ENCODE data around the gene CDK7. TPM values are rescaled to one million over a fixed set of nuclear protein-coding genes. Genes with fewer than 3 reads are reported as not detected.
"Not testable (repeated sequence)": the region's sequence is repeated elsewhere in the genome, so short reads cannot be mapped to it uniquely, and the experiment has no call there.

The CDK7 gene
- total and polyA plus RNA-seq, 2 donors = 32.1 to 47.1 TPM

GRCh38 chr5:69211200-69211599 lies 23.5 kb upstream of the CDK7 start:
- Histone ChIP-seq H3K4me1 (ENCODE audit: control insufficient read depth in 2 of 2, insufficient read depth in 2 of 2, low read length in 2 of 2) (no peaks in the 10 kb centered on the region), H3K36me3 (ENCODE audit: control insufficient read depth in 2 of 2, insufficient read depth in 2 of 2, low read length in 1 of 2) (peaks cover 0 to 7% of the 10 kb centered on the region in 2 donors), H3K27me3 (ENCODE audit: control insufficient read depth in 2 of 2, insufficient read depth in 1 of 2, low read length in 1 of 2) (no peaks in the 10 kb centered on the region), H3K9me3 (ENCODE audit: control insufficient read depth in 2 of 2, insufficient read depth in 1 of 2, low read length in 1 of 2) (no peaks in the 10 kb centered on the region), H3K27ac (ENCODE audit: low read depth in 1 of 2, low read length in 1 of 2) (no peak overlapping the region), H3K4me3 (ENCODE audit: low read length in 2 of 2) (no peak overlapping the region)
- 97% methylated on average over 2 of the region's 2 CpGs for WGBS
- DNase-seq (ENCODE audit: low read depth in 6 of 9, low spot score in 9 of 9) = no peak

DNA sequence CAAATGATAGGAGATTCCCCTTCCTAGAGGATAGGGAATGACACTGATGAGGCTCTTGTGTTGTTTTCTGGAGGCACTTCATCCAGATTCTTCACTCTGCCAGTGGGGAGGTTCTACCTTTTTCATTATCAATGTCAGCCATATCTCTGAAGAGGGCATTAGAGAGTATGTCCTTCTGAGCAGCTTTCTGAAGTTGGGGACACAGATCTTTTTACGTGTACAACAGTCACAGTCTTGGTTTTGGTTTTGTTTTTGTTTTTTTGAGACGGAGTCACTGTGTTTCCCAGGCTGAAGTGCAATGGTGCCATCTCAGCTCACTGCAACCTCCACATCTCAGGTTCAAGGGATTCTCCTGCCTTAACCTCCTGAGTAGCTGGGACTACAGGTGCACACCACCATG lies 22.7 kb upstream of the CDK7 start:
- Histone ChIP-seq H3K27ac (ENCODE audit: low read depth in 1 of 2, low read length in 1 of 2) (no peak overlapping the region), H3K4me3 (ENCODE audit: low read length in 2 of 2) (no peak overlapping the region), H3K27me3 (ENCODE audit: control insufficient read depth in 2 of 2, insufficient read depth in 1 of 2, low read length in 1 of 2) (no peaks in the 10 kb centered on the region), H3K9me3 (ENCODE audit: control insufficient read depth in 2 of 2, insufficient read depth in 1 of 2, low read length in 1 of 2) (no peaks in the 10 kb centered on the region), H3K4me1 (ENCODE audit: control insufficient read depth in 2 of 2, insufficient read depth in 2 of 2, low read length in 2 of 2) (no peaks in the 10 kb centered on the region), H3K36me3 (ENCODE audit: control insufficient read depth in 2 of 2, insufficient read depth in 2 of 2, low read length in 1 of 2) (peaks cover 0 to 7% of the 10 kb centered on the region in 2 donors)
- no peak for DNase-seq (ENCODE audit: low read depth in 6 of 9, low spot score in 9 of 9)
- 94% methylated on average over 2 of the region's 2 CpGs for WGBS

DNA sequence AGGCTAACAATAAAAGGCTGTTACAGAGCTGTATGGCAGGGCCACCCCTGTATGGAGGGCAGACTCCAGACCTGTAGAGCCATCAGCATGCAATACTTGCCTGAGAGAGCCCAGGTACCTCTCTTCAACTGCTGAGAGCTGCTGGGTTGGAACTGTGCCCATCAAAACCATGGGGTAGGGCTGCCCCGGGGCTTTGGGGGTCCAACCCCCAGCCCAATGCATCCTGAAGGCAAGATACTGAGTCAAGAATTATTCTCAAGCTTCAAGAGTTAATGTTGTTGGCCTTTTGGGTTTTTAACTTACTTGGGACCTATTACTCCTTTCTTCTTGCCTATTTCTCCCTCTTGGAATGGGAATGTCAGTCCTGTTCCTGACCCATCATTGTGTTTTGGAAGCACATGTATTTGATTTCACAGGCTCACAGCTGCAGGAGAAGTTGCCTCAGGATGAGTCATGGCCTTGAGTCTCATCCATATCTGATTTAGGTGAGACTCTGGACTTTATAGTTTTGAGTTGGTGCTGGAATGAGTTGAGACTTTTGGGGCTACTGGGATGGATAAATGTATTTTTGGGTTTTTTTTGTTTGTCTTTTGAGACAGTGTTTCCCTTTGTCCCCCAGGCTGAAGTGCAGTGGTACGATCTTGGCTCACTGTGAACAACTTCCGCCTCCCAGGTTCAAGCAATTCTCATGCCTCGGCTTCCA lies 21.0 kb upstream of the CDK7 start:
- no peaks in the 10 kb centered on the region for H3K9me3 ChIP-seq (ENCODE audit: control insufficient read depth in 2 of 2, insufficient read depth in 1 of 2, low read length in 1 of 2)
- H3K36me3 ChIP-seq (ENCODE audit: control insufficient read depth in 2 of 2, insufficient read depth in 2 of 2, low read length in 1 of 2) = peaks cover 0 to 7% of the 10 kb centered on the region in 2 donors
- no peak overlapping the region for H3K4me3 ChIP-seq (ENCODE audit: low read length in 2 of 2)
- 98% methylated on average over 4 of the region's 4 CpGs for WGBS
- no peak for DNase-seq (ENCODE audit: low read depth in 6 of 9, low spot score in 9 of 9)
- no peaks in the 10 kb centered on the region for H3K4me1 ChIP-seq (ENCODE audit: control insufficient read depth in 2 of 2, insufficient read depth in 2 of 2, low read length in 2 of 2)
- no peak overlapping the region for H3K27ac ChIP-seq (ENCODE audit: low read depth in 1 of 2, low read length in 1 of 2)
- H3K27me3 ChIP-seq (ENCODE audit: control insufficient read depth in 2 of 2, insufficient read depth in 1 of 2, low read length in 1 of 2) = no peaks in the 10 kb centered on the region

- Histone ChIP-seq H3K9me3 (ENCODE audit: control insufficient read depth in 2 of 2, insufficient read depth in 1 of 2, low read length in 1 of 2) (no peaks in the 10 kb centered on the region), H3K4me3 (ENCODE audit: low read length in 2 of 2) (peak overlapping the region; percentile 96 to 99), H3K27me3 (ENCODE audit: control insufficient read depth in 2 of 2, insufficient read depth in 1 of 2, low read length in 1 of 2) (no peaks in the 10 kb centered on the region), H3K27ac (ENCODE audit: low read depth in 1 of 2, low read length in 1 of 2) (peak overlapping the region in 1 of 2 donors; percentile 93), H3K4me1 (ENCODE audit: control insufficient read depth in 2 of 2, insufficient read depth in 2 of 2, low read length in 2 of 2) (no peaks in the 10 kb centered on the region), H3K36me3 (ENCODE audit: control insufficient read depth in 2 of 2, insufficient read depth in 2 of 2, low read length in 1 of 2) (no peaks in the 10 kb centered on the region)
- no peak for DNase-seq (ENCODE audit: low read depth in 6 of 9, low spot score in 9 of 9)
- WGBS = 59% methylated on average over 6 of the region's 6 CpGs
These were observed 17.6 kb upstream of the CDK7 start for GRCh38 chr5:69217151-69217511.

GRCh38 chr5:69217548-69218526 lies 16.8 kb upstream of the CDK7 start:
- Histone ChIP-seq H3K36me3 (ENCODE audit: control insufficient read depth in 2 of 2, insufficient read depth in 2 of 2, low read length in 1 of 2) (no peaks in the 10 kb centered on the region), H3K9me3 (ENCODE audit: control insufficient read depth in 2 of 2, insufficient read depth in 1 of 2, low read length in 1 of 2) (no peaks in the 10 kb centered on the region), H3K27me3 (ENCODE audit: control insufficient read depth in 2 of 2, insufficient read depth in 1 of 2, low read length in 1 of 2) (no peaks in the 10 kb centered on the region), H3K4me1 (ENCODE audit: control insufficient read depth in 2 of 2, insufficient read depth in 2 of 2, low read length in 2 of 2) (no peaks in the 10 kb centered on the region), H3K4me3 (ENCODE audit: low read length in 2 of 2) (peak overlapping the region; percentile 96 to 99), H3K27ac (ENCODE audit: low read depth in 1 of 2, low read length in 1 of 2) (peak overlapping the region; percentile 93)
- WGBS = under 1% methylated on average over 73 of the region's 73 CpGs
- peak; percentile 68 to 92 (median 86) for DNase-seq (ENCODE audit: low read depth in 6 of 9, low spot score in 9 of 9)

DNA sequence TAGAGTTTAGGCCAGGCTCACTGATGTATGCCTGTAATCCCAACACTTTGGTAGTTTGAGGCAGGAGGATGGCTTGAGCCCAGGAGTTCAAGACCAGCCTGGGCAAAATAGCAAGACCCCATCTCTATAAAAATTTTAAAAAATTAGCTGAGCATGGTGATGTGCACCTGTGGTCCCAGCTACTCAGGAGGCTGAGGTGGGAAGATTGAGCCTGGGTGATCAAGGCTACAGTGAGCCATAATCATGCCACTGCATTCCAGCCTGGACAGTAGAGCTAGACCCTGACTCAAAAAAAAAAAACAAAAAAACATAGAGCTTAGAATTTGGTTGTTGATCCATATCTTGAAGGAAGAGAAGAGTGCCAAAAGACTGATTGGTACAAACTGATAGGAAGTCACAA lies 14.7 kb upstream of the CDK7 start:
- Histone ChIP-seq H3K4me1 (ENCODE audit: control insufficient read depth in 2 of 2, insufficient read depth in 2 of 2, low read length in 2 of 2) (no peaks in the 10 kb centered on the region), H3K36me3 (ENCODE audit: control insufficient read depth in 2 of 2, insufficient read depth in 2 of 2, low read length in 1 of 2) (peaks cover 0 to 5% of the 10 kb centered on the region in 2 donors), H3K27ac (ENCODE audit: low read depth in 1 of 2, low read length in 1 of 2) (no peak overlapping the region), H3K27me3 (ENCODE audit: control insufficient read depth in 2 of 2, insufficient read depth in 1 of 2, low read length in 1 of 2) (no peaks in the 10 kb centered on the region), H3K9me3 (ENCODE audit: control insufficient read depth in 2 of 2, insufficient read depth in 1 of 2, low read length in 1 of 2) (no peaks in the 10 kb centered on the region), H3K4me3 (ENCODE audit: low read length in 2 of 2) (no peak overlapping the region)
- DNase-seq (ENCODE audit: low read depth in 6 of 9, low spot score in 9 of 9) = no peak

- DNase-seq (ENCODE audit: low read depth in 6 of 9, low spot score in 9 of 9); H3K36me3 ChIP-seq (ENCODE audit: control insufficient read depth in 2 of 2, insufficient read depth in 2 of 2, low read length in 1 of 2); H3K9me3 ChIP-seq (ENCODE audit: control insufficient read depth in 2 of 2, insufficient read depth in 1 of 2, low read length in 1 of 2); H3K4me1 ChIP-seq (ENCODE audit: control insufficient read depth in 2 of 2, insufficient read depth in 2 of 2, low read length in 2 of 2); H3K4me3 ChIP-seq (ENCODE audit: low read length in 2 of 2); H3K27ac ChIP-seq (ENCODE audit: low read depth in 1 of 2, low read length in 1 of 2); H3K27me3 ChIP-seq (ENCODE audit: control insufficient read depth in 2 of 2, insufficient read depth in 1 of 2, low read length in 1 of 2): not testable (repeated sequence)
- 94% methylated on average over 18 of the region's 18 CpGs for WGBS
These were observed 14.3 kb upstream of the CDK7 start for GRCh38 chr5:69220371-69220770.

DNA sequence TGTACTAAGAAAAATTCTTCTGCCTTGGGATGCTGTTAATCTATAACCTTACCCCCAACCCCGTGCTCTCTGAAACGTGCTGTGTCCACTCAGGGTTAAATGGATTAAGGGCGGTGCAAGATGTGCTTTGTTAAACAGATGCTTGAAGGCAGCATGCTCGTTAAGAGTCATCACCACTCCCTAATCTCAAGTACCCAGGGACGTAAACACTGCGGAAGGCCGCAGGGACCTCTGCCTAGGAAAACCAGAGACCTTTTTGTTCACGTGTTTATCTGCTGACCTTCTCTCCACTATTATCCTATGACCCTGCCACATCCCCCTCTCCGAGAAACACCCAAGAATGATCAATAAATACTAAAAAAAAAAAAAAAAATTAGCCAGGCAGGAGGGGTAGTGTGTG lies 13.9 kb upstream of the CDK7 start:
- not testable (repeated sequence) for DNase-seq (ENCODE audit: low read depth in 6 of 9, low spot score in 9 of 9); H3K4me1 ChIP-seq (ENCODE audit: control insufficient read depth in 2 of 2, insufficient read depth in 2 of 2, low read length in 2 of 2); H3K9me3 ChIP-seq (ENCODE audit: control insufficient read depth in 2 of 2, insufficient read depth in 1 of 2, low read length in 1 of 2); H3K27me3 ChIP-seq (ENCODE audit: control insufficient read depth in 2 of 2, insufficient read depth in 1 of 2, low read length in 1 of 2); H3K4me3 ChIP-seq (ENCODE audit: low read length in 2 of 2); H3K36me3 ChIP-seq (ENCODE audit: control insufficient read depth in 2 of 2, insufficient read depth in 2 of 2, low read length in 1 of 2); H3K27ac ChIP-seq (ENCODE audit: low read depth in 1 of 2, low read length in 1 of 2)
- 98% methylated on average over 6 of the region's 9 CpGs for WGBS

DNA sequence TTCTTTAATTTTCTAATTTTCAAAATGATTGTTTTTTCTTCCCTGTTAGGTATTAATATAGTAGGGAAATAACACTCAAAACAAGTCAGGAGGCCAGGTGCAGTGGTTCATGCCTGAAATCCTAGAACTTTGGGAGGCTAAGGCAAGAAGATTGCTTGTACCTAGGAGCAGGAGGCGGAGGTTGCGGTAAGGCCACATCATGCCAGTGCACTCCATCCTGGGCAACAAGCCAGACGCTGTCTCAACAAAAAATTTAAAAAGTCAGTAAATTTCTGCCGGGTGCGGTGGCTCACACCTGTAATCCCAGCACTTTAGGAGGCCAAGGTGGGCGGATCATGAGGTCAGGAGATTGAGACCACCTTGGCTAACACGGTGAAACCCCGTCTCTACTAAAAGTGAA lies 10.2 kb upstream of the CDK7 start:
- Histone ChIP-seq H3K27ac (ENCODE audit: low read depth in 1 of 2, low read length in 1 of 2) (no peak overlapping the region), H3K27me3 (ENCODE audit: control insufficient read depth in 2 of 2, insufficient read depth in 1 of 2, low read length in 1 of 2) (no peaks in the 10 kb centered on the region), H3K9me3 (ENCODE audit: control insufficient read depth in 2 of 2, insufficient read depth in 1 of 2, low read length in 1 of 2) (no peaks in the 10 kb centered on the region), H3K4me1 (ENCODE audit: control insufficient read depth in 2 of 2, insufficient read depth in 2 of 2, low read length in 2 of 2) (no peaks in the 10 kb centered on the region), H3K4me3 (ENCODE audit: low read length in 2 of 2) (no peak overlapping the region), H3K36me3 (ENCODE audit: control insufficient read depth in 2 of 2, insufficient read depth in 2 of 2, low read length in 1 of 2) (peaks cover 10 to 11% of the 10 kb centered on the region in 2 donors)
- WGBS = 98% methylated on average over 8 of the region's 8 CpGs
- no peak for DNase-seq (ENCODE audit: low read depth in 6 of 9, low spot score in 9 of 9)

Measured in thymus (tissue), 11 donors.